Stomach smooth muscle (tissue), 2 donors: ENCODE data around the gene CIRBP.

Experiments used
- H3K27ac ChIP-seq: one replicate; pipeline ENCODE4 v1.7.0; 2013; ENCODE audit warnings: mild to moderate bottlenecking, low read length, inconsistent platforms
- H3K27me3 ChIP-seq, 2 donors: one replicate each; pipeline ENCODE4 v1.7.0; 2013; ENCODE audit warnings: low read length in 2 of 2; ENCODE audit not compliant: insufficient read depth in 2 of 2, control insufficient read depth in 1 of 2
- H3K36me3 ChIP-seq, 2 donors: one replicate each; pipeline ENCODE4 v1.7.0; 2013; ENCODE audit warnings: low read length in 2 of 2; ENCODE audit not compliant: control insufficient read depth in 2 of 2, insufficient read depth in 2 of 2
- H3K4me1 ChIP-seq: one replicate; pipeline ENCODE4 v1.7.0; 2013; ENCODE audit warnings: low read length; ENCODE audit not compliant: control insufficient read depth, insufficient read depth
- H3K4me3 ChIP-seq, 2 donors: one replicate each; pipeline ENCODE4 v1.7.0; 2013; ENCODE audit warnings: low read length in 2 of 2
- H3K9ac ChIP-seq, 2 donors: one replicate each; pipeline ENCODE4 v1.7.0; 2013; ENCODE audit warnings: low read length in 2 of 2, mild to moderate bottlenecking in 1 of 2
- H3K9me3 ChIP-seq, 2 donors: one replicate each; pipeline ENCODE4 v1.7.0; 2013; ENCODE audit warnings: low read length in 2 of 2; ENCODE audit not compliant: control insufficient read depth in 2 of 2
- donor health status: healthy.
- donor health status: Pancreatic carcinoma.

CIRBP gene

GRCh38 chr19:1290703-1291651 lies 21.8 kb downstream of the CIRBP start:
- no peak overlapping the region for H3K9ac ChIP-seq
- peaks cover 7% of the 10 kb centered on the region for H3K4me1 ChIP-seq
- no peaks in the 10 kb centered on the region for H3K9me3 ChIP-seq
- H3K36me3 ChIP-seq = no peaks in the 10 kb centered on the region
- H3K27ac ChIP-seq = no peak overlapping the region
- H3K27me3 ChIP-seq = peaks cover 33 to 59% of the 10 kb centered on the region in 2 donors
- H3K4me3 ChIP-seq = no peak overlapping the region

DNA sequence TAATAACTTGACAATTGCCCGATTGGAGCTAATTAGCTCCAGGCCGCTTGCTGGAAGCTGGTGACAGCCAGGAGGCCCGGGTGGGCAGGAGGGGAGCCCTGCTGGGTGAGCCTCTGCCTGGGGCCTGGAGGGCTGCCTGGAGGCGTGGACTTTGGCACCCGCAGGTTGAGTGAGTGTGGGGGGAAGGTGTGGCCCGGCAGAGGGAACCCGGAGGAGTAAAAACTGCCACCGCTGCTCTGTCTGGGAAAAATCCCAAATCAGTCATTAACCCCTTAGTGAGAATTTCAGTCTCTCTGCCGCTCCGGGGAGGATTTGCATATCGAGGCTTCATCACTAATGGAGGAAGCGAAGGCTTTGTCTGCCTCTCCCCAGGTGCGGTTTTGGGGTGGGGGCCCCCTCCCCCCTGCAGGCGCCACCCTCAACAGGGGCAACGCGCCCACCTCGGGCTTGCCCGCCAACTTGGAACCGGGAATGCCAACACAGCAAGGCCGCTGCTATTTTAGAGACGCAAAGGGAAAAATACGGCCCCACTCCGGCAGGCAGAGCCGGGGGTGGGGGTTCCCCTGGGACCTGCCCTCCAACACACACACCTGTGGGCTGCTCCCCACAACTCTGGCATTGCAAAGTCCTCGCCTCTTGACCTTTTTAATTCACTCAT lies 22.8 kb downstream of the CIRBP start:
- H3K27ac ChIP-seq = no peak overlapping the region
- H3K4me3 ChIP-seq = no peak overlapping the region
- H3K9ac ChIP-seq = no peak overlapping the region
- no peaks in the 10 kb centered on the region for H3K9me3 ChIP-seq
- peaks cover 7% of the 10 kb centered on the region for H3K4me1 ChIP-seq
- H3K27me3 ChIP-seq = peaks cover 31 to 57% of the 10 kb centered on the region in 2 donors
- no peaks in the 10 kb centered on the region for H3K36me3 ChIP-seq

- H3K27ac ChIP-seq = no peak overlapping the region
- H3K4me1 ChIP-seq = peaks cover 4% of the 10 kb centered on the region
- H3K9ac ChIP-seq = no peak overlapping the region
- H3K9me3 ChIP-seq = no peaks in the 10 kb centered on the region
- peaks cover 29 to 51% of the 10 kb centered on the region in 2 donors for H3K27me3 ChIP-seq
- H3K4me3 ChIP-seq = no peak overlapping the region
- H3K36me3 ChIP-seq = no peaks in the 10 kb centered on the region
Measured at GRCh38 chr19:1292419-1293151, 23.5 kb downstream of the CIRBP start.

GRCh38 chr19:1293782-1294604 lies 24.9 kb downstream of the CIRBP start:
- Histone ChIP-seq H3K27me3 (peaks cover 24 to 46% of the 10 kb centered on the region in 2 donors), H3K9ac (no peak overlapping the region)

DNA sequence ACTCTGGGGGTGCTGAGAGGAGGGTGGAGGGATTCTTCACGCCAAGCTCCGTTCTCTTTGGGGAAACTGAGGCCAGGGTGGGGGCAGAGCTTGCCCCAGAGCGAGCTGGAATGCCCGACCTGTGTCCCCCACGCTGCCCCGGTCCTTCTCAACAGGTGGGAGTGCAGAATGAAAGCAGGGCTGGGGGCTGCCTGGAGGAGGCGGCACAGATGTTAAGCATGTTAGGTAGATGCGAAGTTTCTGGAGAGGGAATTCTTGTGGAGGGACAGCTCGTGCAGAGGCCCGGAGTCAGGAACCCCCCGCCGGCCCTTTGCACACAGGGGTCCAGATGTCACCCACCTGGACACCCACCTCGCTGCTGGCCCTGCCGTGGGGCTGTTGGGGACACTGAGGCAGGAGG lies 25.6 kb downstream of the CIRBP start:
- H3K4me1 ChIP-seq = peaks cover 4% of the 10 kb centered on the region
- peaks cover 24 to 43% of the 10 kb centered on the region in 2 donors for H3K27me3 ChIP-seq
- no peak overlapping the region for H3K27ac ChIP-seq
- no peaks in the 10 kb centered on the region for H3K9me3 ChIP-seq
- no peak overlapping the region for H3K4me3 ChIP-seq
- no peaks in the 10 kb centered on the region for H3K36me3 ChIP-seq
- H3K9ac ChIP-seq = no peak overlapping the region

More at GRCh38 chr19:1293782-1294604, 24.9 kb downstream of the CIRBP start:
- H3K4me3 ChIP-seq = no peak overlapping the region
- peaks cover 4% of the 10 kb centered on the region for H3K4me1 ChIP-seq
- no peaks in the 10 kb centered on the region for H3K9me3 ChIP-seq
- no peaks in the 10 kb centered on the region for H3K36me3 ChIP-seq
- H3K27ac ChIP-seq = no peak overlapping the region

DNA sequence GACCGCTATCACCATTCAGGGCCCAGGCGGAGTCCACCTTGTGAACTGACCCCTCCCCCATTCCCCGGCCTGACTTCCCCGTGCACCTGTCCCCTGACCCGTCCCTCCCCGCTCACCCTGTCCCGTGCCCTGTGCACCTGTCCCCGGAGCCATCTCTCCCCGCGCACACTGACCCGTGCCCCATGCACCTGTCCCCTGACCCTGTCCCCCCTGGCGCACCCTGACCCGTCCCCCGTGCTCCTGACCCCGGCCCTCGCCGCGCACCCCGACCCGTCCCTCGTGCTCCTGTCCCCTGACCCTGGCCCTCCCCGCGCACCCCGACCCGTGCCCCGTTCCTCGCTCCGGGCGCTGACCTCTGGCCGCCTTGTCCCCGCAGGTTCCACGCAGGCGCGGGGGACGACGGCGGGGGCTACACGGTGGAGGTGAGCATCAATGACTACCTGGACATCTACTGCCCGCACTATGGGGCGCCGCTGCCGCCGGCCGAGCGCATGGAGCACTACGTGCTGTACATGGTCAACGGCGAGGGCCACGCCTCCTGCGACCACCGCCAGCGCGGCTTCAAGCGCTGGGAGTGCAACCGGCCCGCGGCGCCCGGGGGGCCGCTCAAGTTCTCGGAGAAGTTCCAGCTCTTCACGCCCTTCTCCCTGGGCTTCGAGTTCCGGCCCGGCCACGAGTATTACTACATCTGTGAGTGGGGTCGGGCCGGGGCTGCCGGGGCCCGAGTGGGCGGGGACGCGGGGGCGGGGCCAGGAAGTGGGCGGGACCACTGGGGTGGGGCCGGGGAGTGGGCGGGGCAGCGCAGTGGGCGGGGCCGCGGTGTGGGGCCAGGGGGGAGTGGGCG lies 26.3 kb downstream of the CIRBP start:
- H3K4me1 ChIP-seq = peaks cover 4% of the 10 kb centered on the region
- H3K36me3 ChIP-seq = no peaks in the 10 kb centered on the region
- no peaks in the 10 kb centered on the region for H3K9me3 ChIP-seq
- H3K4me3 ChIP-seq = no peak overlapping the region
- no peak overlapping the region for H3K9ac ChIP-seq
- H3K27me3 ChIP-seq = peaks cover 23 to 42% of the 10 kb centered on the region in 2 donors
- no peak overlapping the region for H3K27ac ChIP-seq

GRCh38 chr19:1296078-1296477 lies 26.9 kb downstream of the CIRBP start:
- Histone ChIP-seq H3K36me3 (no peaks in the 10 kb centered on the region), H3K27ac (no peak overlapping the region), H3K9me3 (no peaks in the 10 kb centered on the region), H3K9ac (no peak overlapping the region), H3K27me3 (peaks cover 19 to 37% of the 10 kb centered on the region in 2 donors), H3K4me3 (no peak overlapping the region), H3K4me1 (peaks cover 4% of the 10 kb centered on the region)

DNA sequence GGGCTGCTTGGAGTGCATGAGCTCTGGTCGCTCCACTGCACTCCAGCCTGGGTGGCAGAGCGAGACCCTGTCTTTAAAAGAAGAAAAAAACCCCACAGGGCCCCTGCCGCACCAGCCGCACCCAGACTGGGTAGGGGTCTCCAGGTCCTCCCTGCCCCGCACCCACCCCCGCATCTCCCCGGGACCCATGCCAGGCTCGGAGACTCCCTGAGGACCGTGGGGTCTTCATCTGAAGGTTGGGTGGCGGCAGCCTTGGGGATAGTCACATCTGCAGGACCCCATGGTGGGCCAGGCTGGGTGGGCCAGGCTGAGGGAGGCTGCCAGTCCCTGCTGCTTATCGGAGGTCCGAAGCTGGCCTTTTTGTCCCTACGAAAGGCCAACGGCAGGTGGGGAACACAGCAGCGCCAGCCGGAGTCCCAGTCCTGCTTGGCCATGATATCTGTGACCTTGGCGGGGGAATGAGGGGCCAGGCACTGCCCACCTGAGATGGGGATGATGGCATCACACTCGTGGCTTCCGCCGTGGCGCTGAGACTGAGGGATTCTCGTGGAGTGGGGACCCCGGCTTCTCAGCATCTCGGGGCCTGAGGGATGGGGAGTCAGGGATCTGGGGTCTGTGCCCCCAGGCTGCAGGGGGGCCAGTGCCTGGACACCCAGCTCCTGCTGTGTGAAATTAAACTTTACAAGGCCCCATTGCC lies 27.6 kb downstream of the CIRBP start:
- H3K4me3 ChIP-seq = no peak overlapping the region
- H3K4me1 ChIP-seq = peaks cover 4% of the 10 kb centered on the region
- no peaks in the 10 kb centered on the region for H3K36me3 ChIP-seq
- H3K9ac ChIP-seq = no peak overlapping the region
- no peak overlapping the region for H3K27ac ChIP-seq
- no peaks in the 10 kb centered on the region for H3K9me3 ChIP-seq
- H3K27me3 ChIP-seq = peaks cover 19 to 32% of the 10 kb centered on the region in 2 donors

DNA sequence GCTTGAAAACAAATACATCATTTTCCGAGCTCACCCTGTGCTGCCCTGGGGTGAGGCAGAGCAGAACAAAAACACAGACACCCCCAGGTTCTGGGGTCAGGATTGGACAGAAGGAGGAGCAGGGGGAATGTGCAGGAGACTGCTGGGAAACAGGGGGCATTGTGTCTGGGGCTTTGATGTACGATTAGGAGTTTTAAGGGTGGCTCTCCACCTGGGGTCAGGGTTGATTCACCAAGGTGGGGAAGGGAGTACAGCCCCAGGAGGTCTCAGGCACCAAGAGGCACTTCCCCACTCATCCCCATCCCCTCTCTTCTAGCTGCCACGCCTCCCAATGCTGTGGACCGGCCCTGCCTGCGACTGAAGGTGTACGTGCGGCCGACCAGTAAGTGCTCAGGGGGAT lies 29.1 kb downstream of the CIRBP start:
- H3K9ac ChIP-seq = no peak overlapping the region
- H3K9me3 ChIP-seq = no peaks in the 10 kb centered on the region
- H3K4me3 ChIP-seq = no peak overlapping the region
- peaks cover 4% of the 10 kb centered on the region for H3K4me1 ChIP-seq
- H3K27me3 ChIP-seq = peaks cover 14 to 24% of the 10 kb centered on the region in 2 donors
- no peak overlapping the region for H3K27ac ChIP-seq
- no peaks in the 10 kb centered on the region for H3K36me3 ChIP-seq
